ENCODE measurements around the gene ZBTB20. TPM values are rescaled to one million over a fixed set of nuclear protein-coding genes. Genes with fewer than 3 reads are reported as not detected.
A peak's percentile ranks its signal among the peaks of the same experiment; 100 is the strongest.

The ZBTB20 gene
- total and polyA plus RNA-seq, 10 donors: 0.32 to 89.7 (median 71.8) TPM

DNA sequence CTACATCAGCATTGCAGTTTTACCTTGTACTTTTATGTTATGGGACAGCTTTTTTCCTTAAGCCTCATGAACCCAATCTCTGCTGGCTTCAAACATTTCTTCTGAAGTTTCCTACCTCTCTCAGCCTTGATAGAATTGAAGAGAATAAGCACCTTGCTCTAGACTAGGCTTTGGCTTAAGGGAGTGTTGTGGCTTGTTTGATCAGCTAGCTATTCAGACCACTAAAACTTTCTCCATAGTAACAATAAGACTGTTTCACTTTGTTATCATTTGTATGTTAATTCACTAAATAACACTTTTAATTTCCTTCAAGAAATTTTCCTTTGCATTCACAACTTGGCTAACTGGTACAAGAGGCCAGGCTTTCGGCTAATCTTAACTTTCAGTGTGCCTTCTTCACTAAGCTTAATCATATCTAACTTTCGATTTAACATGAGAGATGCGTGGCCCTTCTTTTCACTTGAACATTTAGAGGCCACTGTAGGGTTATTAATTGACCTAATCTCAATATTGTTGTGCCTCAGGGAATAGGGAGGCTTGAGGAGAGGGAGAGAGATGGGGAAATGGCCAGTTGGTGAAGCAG lies 861.3 kb downstream of the ZBTB20 start:
- Histone ChIP-seq H3K27me3 (replicated peaks in 1 of 7) (no peaks in the 10 kb centered on the region), H3K4me1 (peaks cover 0 to 10% (median 2%) of the 10 kb centered on the region in 6 donors), H3K36me3 (no peaks in the 10 kb centered on the region), H3K9me3 (no peaks in the 10 kb centered on the region), H3K4me3 (peak overlapping the region in 1 of 8 donors; percentile 12), H3K27ac (peak overlapping the region in 6 of 8 donors; percentile 3 to 80 (median 49))
- no peak for DNase-seq
- 54 to 85% (median 82%) methylated on average over 3 of the region's 3 CpGs for WGBS, 5 donors
- no peak for TF ChIP-seq POLR2A (IDR thresholded peaks at IDR 0.05)
- no peak for TF ChIP-seq POLR2AphosphoS5 (IDR thresholded peaks at IDR 0.05)
- TF ChIP-seq, protein P1, sequence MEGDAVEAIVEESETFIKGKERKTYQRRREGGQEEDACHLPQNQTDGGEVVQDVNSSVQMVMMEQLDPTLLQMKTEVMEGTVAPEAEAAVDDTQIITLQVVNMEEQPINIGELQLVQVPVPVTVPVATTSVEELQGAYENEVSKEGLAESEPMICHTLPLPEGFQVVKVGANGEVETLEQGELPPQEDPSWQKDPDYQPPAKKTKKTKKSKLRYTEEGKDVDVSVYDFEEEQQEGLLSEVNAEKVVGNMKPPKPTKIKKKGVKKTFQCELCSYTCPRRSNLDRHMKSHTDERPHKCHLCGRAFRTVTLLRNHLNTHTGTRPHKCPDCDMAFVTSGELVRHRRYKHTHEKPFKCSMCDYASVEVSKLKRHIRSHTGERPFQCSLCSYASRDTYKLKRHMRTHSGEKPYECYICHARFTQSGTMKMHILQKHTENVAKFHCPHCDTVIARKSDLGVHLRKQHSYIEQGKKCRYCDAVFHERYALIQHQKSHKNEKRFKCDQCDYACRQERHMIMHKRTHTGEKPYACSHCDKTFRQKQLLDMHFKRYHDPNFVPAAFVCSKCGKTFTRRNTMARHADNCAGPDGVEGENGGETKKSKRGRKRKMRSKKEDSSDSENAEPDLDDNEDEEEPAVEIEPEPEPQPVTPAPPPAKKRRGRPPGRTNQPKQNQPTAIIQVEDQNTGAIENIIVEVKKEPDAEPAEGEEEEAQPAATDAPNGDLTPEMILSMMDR (IDR thresholded peaks at IDR 0.05 in 8 of 11, conservative IDR thresholded peaks at IDR 0.05 in 3 of 11): no peak
- intact Hi-C loops (cut with DNase I; ENCODE audit: low total_unique reads): no loop called here

DNA sequence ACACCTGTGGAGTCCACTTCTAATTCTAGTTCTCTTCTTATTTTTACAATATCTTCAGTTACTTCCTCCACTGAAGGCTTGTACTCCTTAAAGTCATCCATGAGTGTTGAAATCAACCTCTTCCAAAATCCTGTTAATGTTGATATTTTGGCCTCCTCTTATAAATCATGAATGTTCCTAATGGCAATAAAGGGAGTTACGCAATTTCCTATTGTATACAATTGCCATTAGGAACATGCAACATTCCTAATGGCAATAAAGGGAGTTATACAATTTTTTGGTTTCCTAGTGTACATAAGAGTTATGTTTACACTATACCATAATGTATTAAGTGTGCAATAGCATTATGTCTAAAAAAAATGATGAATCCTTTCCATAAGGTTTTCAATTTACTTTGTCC lies 862.4 kb downstream of the ZBTB20 start:
- intact Hi-C loops (cut with DNase I; ENCODE audit: low total_unique reads): no loop called here
- Histone ChIP-seq H3K27ac (no peak overlapping the region), H3K9me3 (no peaks in the 10 kb centered on the region), H3K4me1 (peaks cover 0 to 4% (median 0%) of the 10 kb centered on the region in 6 donors), H3K36me3 (no peaks in the 10 kb centered on the region), H3K27me3 (replicated peaks in 1 of 7) (no peaks in the 10 kb centered on the region), H3K4me3 (no peak overlapping the region)
- no peak for DNase-seq
- TF ChIP-seq POLR2AphosphoS5 (IDR thresholded peaks at IDR 0.05) (no peak), POLR2A (IDR thresholded peaks at IDR 0.05) (no peak)
- TF ChIP-seq, protein P1 (IDR thresholded peaks at IDR 0.05 in 8 of 11, conservative IDR thresholded peaks at IDR 0.05 in 3 of 11): no peak
- WGBS, 5 donors: 95 to 100% (median 98%) methylated on average over 1 of the region's 1 CpG

Small RNAs within 50 kb of the gene (microRNA-seq; reads per million reads assigned to microRNA genes)
- 1.1 to 3.2 (median 1.4) reads per million in 3 donors for gene MIR4796

Small RNAs within 50 kb of the gene (small RNA-seq; reads per million reads assigned to genes)
- 0 to 0.07 (median 0) reads per million in 4 donors for gene MIR4796

Measured in spleen (tissue), 11 donors.